Cardiac muscle cell (in vitro differentiated cells and primary cell): Measurements from ENCODE around the gene PRKCH. TPM values are rescaled to one million over a fixed set of nuclear protein-coding genes. Genes with fewer than 3 reads are reported as not detected.

Source experiments
- DNase-seq, 2 donors: peaks; one replicate each; pipeline versions ENCODE4 v3.0.0 to v3.0.0-alpha.2; 2010 to 2017; ENCODE audit warnings: low read depth in 1 of 2, low spot score in 1 of 2
- H3K27ac ChIP-seq: fragments of 200-600 bp; sonication (generic); 2 replicates; pipeline ENCODE4 v1.5.1; 2016
- H3K27me3 ChIP-seq: fragments of 200-600 bp; sonication (generic); 2 replicates; pipeline ENCODE4 v1.6.0; 2016; ENCODE audit warnings: control low read depth
- H3K36me3 ChIP-seq: fragments of 200-600 bp; sonication (generic); 2 replicates; pipeline ENCODE4 v1.5.1; 2016; ENCODE audit warnings: control low read depth
- H3K4me1 ChIP-seq: fragments of 200-600 bp; sonication (generic); 2 replicates; pipeline ENCODE4 v1.8.1; 2017; ENCODE audit warnings: low read depth, mild to moderate bottlenecking, mixed run types
- H3K4me3 ChIP-seq: fragments of 200-600 bp; sonication (generic); 2 replicates; pipeline ENCODE4 v1.5.1; 2016; ENCODE audit warnings: mild to moderate bottlenecking
- H3K9me3 ChIP-seq: fragments of 200-600 bp; sonication (generic); 2 replicates; pipeline ENCODE4 v1.5.1; 2017; ENCODE audit warnings: low read depth, mild to moderate bottlenecking, control low read depth
- CTCF ChIP-seq: IDR thresholded peaks from 2 replicates; pipeline ENCODE4 v1.5.1; 2012; ENCODE audit warnings: low read depth, mild to moderate bottlenecking, low read length
- polyA plus RNA-seq: library from polyadenylated mRNA; unstranded; fragments of >200 nt; fragmentation: Nextera tagmentation; extraction: Ambion mirVana; gene quantifications from 2 replicates; pipeline ENCODE4 v1.2.1, GENCODE V29; 2016
- total RNA-seq: library from RNA; depleted of rRNA; stranded (reverse); fragments of >200 nt; gene quantifications from 2 replicates; pipeline ENCODE4 v1.2.3, GENCODE V29; 2016

Gene PRKCH
- total and polyA plus RNA-seq, 2 experiments from 2014 or later, result 51.0 to 128 TPM

- Histone ChIP-seq H3K4me1 (no peaks in the 10 kb centered on the region), H3K9me3 (no peaks in the 10 kb centered on the region), H3K27ac (no peak overlapping the region), H3K4me3 (no peak overlapping the region), H3K27me3 (no peaks in the 10 kb centered on the region), H3K36me3 (no peaks in the 10 kb centered on the region)
- DNase-seq, result peak in 1 of 2 donors; percentile 73
- TF ChIP-seq CTCF, result no peak
Observed at GRCh38 chr14:61578745-61579144, 257.4 kb downstream of the PRKCH start.

DNA sequence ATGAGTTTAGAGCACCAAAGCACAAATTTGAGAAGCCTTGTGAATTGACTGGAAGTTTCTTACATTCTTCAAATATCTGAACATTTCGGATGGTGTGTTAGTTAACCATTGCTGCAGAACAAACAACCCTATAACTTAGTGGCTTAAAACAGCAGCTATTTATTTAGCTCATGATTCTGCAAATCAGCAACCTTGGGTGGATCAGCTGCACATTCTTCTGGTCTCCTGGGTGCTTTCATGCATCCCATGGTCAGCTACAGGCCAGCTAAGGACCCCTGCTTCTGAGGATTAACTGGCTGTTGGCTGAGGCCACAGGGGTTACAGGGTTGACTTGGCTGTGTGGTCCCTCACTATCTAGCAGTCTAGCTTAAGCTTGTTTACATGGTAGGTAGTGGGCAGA is 260.0 kb downstream of the PRKCH start:
- Histone ChIP-seq H3K9me3 (no peaks in the 10 kb centered on the region), H3K36me3 (no peaks in the 10 kb centered on the region), H3K4me1 (peaks cover 19% of the 10 kb centered on the region), H3K27ac (no peak overlapping the region), H3K27me3 (no peaks in the 10 kb centered on the region), H3K4me3 (no peak overlapping the region)
- no peak for TF ChIP-seq CTCF
- no peak for DNase-seq

DNA sequence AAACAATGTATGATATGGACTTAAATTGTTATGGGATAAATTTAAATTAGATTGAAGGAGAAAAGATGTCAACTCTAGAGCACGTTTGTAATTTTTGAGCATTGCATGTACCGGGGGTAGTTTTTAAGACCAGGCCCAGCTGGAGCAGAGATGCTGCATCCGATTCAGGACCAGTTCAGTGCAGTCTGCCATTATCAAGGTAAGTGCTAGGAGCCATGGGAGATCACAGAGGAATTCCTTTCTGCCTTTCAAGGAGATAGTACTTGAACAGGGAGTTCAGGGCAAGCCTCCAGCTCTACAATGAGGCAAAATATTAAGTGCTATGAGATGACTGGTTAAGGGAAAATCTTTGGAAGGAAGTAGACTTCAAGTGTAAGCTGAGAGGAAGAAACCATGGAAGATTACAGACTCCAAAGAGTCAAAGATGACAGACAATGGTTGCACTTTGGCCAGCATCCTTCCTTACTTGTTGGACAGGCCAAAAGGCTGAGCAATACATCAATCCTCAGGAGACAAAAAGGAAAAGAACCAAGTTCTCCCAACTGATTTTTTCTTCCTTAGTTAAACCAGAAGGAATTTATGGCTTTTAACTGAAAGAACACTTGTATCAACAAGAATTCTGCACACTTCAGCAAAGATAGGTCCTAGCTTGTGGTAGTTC is 260.7 kb downstream of the PRKCH start:
- DNase-seq, result peak in 1 of 2 donors; percentile 80
- Histone ChIP-seq H3K27ac (no peak overlapping the region), H3K4me1 (peaks cover 24% of the 10 kb centered on the region), H3K36me3 (no peaks in the 10 kb centered on the region), H3K27me3 (no peaks in the 10 kb centered on the region), H3K4me3 (no peak overlapping the region), H3K9me3 (no peaks in the 10 kb centered on the region)
- no peak for TF ChIP-seq CTCF

DNA sequence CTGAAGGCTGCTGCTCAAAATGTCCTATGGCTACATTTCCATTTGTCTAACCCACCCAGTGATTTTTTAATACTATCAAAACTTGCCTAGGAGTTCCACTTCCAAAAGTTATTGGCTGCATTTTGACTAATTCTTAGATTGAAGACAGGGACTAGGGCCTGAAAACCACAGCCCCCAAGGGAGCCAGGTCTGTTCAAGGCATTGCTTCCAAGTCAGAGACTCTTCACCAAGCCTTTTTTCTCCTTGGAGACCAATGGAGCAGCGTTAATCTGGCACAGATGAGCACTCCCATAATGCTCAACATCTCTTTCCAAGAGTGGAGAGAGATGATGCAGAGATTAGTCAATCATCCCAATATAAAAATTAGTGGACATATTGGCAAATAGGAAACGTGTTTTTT is 261.4 kb downstream of the PRKCH start:
- no peak overlapping the region for H3K4me3 ChIP-seq

DNA sequence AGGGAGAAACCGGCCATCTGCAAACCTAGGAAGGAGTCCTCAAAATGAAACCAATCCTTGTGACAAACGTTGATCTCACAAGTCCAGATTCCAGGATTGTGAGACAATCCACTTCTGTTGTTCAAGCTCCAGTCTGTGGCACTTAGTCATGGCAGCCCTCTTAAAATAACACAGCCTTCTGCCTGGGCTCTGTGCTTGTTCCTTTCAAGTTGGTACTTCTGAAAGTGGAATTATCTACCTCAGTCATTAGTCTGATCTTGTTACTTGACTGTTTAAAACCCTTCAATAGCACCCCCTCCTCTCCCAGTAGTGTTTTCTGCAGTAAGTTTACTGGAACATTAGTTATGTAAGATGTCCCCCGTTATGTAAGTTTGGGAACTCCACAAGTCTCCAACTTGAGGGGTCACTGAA is 263.0 kb downstream of the PRKCH start:
- Histone ChIP-seq H3K4me3 (no peak overlapping the region), H3K27me3 (no peaks in the 10 kb centered on the region), H3K9me3 (no peaks in the 10 kb centered on the region), H3K4me1 (peaks cover 27% of the 10 kb centered on the region), H3K36me3 (no peaks in the 10 kb centered on the region), H3K27ac (peak overlapping the region; percentile 61)
- no peak for TF ChIP-seq CTCF
- DNase-seq, result peak; percentile 57 to 88

More for the DNA sequence above, 261.4 kb downstream of the PRKCH start:
- DNase-seq, result peak in 1 of 2 donors; percentile 35
- H3K9me3 ChIP-seq, result no peaks in the 10 kb centered on the region
- no peaks in the 10 kb centered on the region for H3K36me3 ChIP-seq
- H3K27me3 ChIP-seq, result no peaks in the 10 kb centered on the region
- peaks cover 24% of the 10 kb centered on the region for H3K4me1 ChIP-seq
- H3K27ac ChIP-seq, result no peak overlapping the region
- no peak for TF ChIP-seq CTCF
